ENCODE measurements around the gene SLC22A7. TPM values are rescaled to one million over a fixed set of nuclear protein-coding genes. Genes with fewer than 3 reads are reported as not detected.

Gene SLC22A7
- polyA plus RNA-seq, 1 experiment, result not detected

GRCh38 chr6:43303751-43304331 is 5.8 kb downstream of the SLC22A7 start:
- TF ChIP-seq, protein P1, sequence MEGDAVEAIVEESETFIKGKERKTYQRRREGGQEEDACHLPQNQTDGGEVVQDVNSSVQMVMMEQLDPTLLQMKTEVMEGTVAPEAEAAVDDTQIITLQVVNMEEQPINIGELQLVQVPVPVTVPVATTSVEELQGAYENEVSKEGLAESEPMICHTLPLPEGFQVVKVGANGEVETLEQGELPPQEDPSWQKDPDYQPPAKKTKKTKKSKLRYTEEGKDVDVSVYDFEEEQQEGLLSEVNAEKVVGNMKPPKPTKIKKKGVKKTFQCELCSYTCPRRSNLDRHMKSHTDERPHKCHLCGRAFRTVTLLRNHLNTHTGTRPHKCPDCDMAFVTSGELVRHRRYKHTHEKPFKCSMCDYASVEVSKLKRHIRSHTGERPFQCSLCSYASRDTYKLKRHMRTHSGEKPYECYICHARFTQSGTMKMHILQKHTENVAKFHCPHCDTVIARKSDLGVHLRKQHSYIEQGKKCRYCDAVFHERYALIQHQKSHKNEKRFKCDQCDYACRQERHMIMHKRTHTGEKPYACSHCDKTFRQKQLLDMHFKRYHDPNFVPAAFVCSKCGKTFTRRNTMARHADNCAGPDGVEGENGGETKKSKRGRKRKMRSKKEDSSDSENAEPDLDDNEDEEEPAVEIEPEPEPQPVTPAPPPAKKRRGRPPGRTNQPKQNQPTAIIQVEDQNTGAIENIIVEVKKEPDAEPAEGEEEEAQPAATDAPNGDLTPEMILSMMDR (IDR thresholded peaks at IDR 0.05; ENCODE audit: insufficient read depth, low read depth, low read length), result no peak
- DNase-seq (ENCODE audit: low read depth), result no peak
- peaks cover 13% of the 10 kb centered on the region for H3K27me3 ChIP-seq (ENCODE audit: control insufficient read depth, insufficient read depth, low read length)
- ChIA-PET POLR2A (no interaction called here), CTCF (no interaction called here)
- H3K4me3 ChIP-seq (ENCODE audit: low read depth, low read length), result no peak overlapping the region
- no peaks in the 10 kb centered on the region for H3K36me3 ChIP-seq (ENCODE audit: control insufficient read depth, insufficient read depth, low read length)

DNA sequence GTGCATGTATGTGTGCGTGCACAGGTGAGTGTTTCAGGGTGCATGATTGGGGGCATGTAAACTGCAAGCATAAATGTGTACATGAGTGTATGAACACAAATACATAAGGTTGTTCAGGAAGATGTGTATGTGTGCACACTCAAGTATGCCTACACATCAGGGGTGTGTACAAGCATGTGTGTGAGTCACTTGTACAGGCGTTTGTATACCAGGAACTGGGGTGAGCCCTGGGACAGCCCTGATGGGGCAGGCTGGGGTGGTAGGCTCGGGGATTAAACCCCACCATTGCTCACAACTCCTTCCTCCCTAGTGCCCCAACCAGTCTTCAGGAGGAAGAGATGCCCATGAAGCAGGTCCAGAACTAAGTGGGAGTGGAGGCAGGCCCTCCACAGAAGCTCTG is 6.3 kb downstream of the SLC22A7 start:
- POLR2A ChIA-PET, result no interaction called here

GRCh38 chr6:43304882-43305281 is 6.8 kb downstream of the SLC22A7 start:
- TF ChIP-seq, protein P1 (IDR thresholded peaks at IDR 0.05; ENCODE audit: insufficient read depth, low read depth, low read length), result no peak
- H3K4me3 ChIP-seq (ENCODE audit: low read depth, low read length), result no peak overlapping the region
- ChIA-PET POLR2A (no interaction called here), CTCF (interaction anchor here (0.6 kb wide), 1 partner anchor 1825 kb away, joined by 3 read pairs; no protein-coding TSS in a partner anchor)
- peaks cover 11% of the 10 kb centered on the region for H3K27me3 ChIP-seq (ENCODE audit: control insufficient read depth, insufficient read depth, low read length)
- no peak for DNase-seq (ENCODE audit: low read depth)
- H3K36me3 ChIP-seq (ENCODE audit: control insufficient read depth, insufficient read depth, low read length), result no peaks in the 10 kb centered on the region

More for the DNA sequence above, 6.3 kb downstream of the SLC22A7 start:
- TF ChIP-seq, protein P1 (IDR thresholded peaks at IDR 0.05; ENCODE audit: insufficient read depth, low read depth, low read length), result no peak
- Histone ChIP-seq H3K4me3 (ENCODE audit: low read depth, low read length) (no peak overlapping the region), H3K36me3 (ENCODE audit: control insufficient read depth, insufficient read depth, low read length) (no peaks in the 10 kb centered on the region), H3K27me3 (ENCODE audit: control insufficient read depth, insufficient read depth, low read length) (peaks cover 14% of the 10 kb centered on the region)
- CTCF ChIA-PET, result interaction anchor here (0.6 kb wide), 1 partner anchor 1824 kb away, joined by 3 read pairs; no protein-coding TSS in a partner anchor
- no peak for DNase-seq (ENCODE audit: low read depth)

GRCh38 chr6:43306086-43306485 is 8.0 kb downstream of the SLC22A7 start:
- Histone ChIP-seq H3K36me3 (ENCODE audit: control insufficient read depth, insufficient read depth, low read length) (no peaks in the 10 kb centered on the region), H3K27me3 (ENCODE audit: control insufficient read depth, insufficient read depth, low read length) (peaks cover 6% of the 10 kb centered on the region), H3K4me3 (ENCODE audit: low read depth, low read length) (no peak overlapping the region)
- TF ChIP-seq, protein P1 (IDR thresholded peaks at IDR 0.05; ENCODE audit: insufficient read depth, low read depth, low read length), result no peak
- POLR2A ChIA-PET, result no interaction called here
- CTCF ChIA-PET, result interaction anchor here (1.8 kb wide), 1 partner anchor 8 kb away, joined by 4 read pairs; the partner anchor contains the start of gene SLC22A7
- DNase-seq (ENCODE audit: low read depth), result no peak

DNA sequence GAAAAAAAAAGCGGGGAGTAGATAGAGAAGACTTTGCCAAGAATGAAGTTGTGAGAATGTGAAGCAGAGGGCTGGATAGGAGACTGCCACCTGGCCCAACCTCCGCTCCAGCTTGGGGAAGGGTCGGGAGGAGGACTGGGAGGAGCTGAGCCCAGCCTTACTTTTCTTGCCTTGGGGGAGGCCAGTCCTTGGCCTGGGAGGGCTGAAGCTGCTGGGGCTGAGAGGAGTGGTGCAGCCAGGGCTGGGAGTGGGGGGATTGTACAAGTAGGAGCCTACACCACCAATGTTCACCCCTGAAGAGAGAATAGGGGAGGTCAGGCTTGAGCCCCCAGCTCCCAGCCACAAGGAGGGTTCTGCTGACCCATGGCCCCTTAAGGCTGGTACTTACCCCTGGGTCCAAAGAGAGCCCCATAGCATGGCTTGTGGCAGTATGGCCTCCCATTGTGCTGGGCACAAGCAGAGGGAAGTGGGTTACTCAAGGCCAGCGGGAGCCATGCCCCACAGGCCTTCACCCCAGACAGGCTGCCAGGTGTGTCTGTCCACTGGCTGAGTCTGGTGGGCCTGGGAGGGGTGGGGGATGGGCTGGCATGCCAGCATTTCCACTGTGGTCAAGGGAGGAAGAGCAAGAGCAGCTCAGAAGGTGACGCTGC is 9.5 kb downstream of the SLC22A7 start:
- DNase-seq (ENCODE audit: low read depth), result no peak
- TF ChIP-seq, protein P1 (IDR thresholded peaks at IDR 0.05; ENCODE audit: insufficient read depth, low read depth, low read length), result no peak
- no peaks in the 10 kb centered on the region for H3K36me3 ChIP-seq (ENCODE audit: control insufficient read depth, insufficient read depth, low read length)
- ChIA-PET POLR2A (no interaction called here), CTCF (interaction anchor here (1.5 to 2.0 kb wide), 3 partner anchors 10 to 406 kb away, joined by 3 to 7 read pairs (median 4); partner anchors contain the start of gene SLC22A7)
- no peak overlapping the region for H3K4me3 ChIP-seq (ENCODE audit: low read depth, low read length)
- peaks cover 7% of the 10 kb centered on the region for H3K27me3 ChIP-seq (ENCODE audit: control insufficient read depth, insufficient read depth, low read length)

All from BJ (cell line).